GM18519 (cell line): ENCODE data around the gene APOC3.

ENCODE experiments used
- ATAC-seq: cut with Tn5 transposase; IDR thresholded peaks from one replicate; pipeline ENCODE4 v1.9.1; 2021; ENCODE audit warnings: mild to moderate bottlenecking, moderate library complexity; ENCODE audit not compliant: unreplicated experiment, low FRiP score

The APOC3 gene

GRCh38 chr11:116843661-116844060, 14.0 kb downstream of the APOC3 start:
- no peak for ATAC-seq

GRCh38 chr11:116844722-116845121, 15.0 kb downstream of the APOC3 start:
- no peak for ATAC-seq

DNA sequence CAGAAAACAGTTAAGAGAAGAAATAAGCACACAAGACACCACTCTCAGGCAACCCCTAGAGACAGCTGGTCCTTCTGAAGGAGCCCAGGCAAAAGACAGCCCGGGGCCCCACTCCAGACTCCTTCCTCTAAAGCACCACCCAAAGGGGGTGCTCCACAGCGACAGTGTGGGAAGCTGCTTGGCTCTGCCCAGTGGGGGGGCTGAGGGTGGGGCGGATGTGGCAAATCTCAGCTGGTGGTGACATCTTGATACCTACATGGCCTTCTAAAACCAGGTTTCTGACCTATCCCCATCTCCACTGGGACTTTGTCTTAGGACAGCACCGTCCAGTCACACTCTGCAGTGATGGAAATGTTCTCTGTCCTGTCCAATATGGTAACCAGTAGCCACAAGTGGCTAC, 17.9 kb downstream of the APOC3 start:
- ATAC-seq = no peak

DNA sequence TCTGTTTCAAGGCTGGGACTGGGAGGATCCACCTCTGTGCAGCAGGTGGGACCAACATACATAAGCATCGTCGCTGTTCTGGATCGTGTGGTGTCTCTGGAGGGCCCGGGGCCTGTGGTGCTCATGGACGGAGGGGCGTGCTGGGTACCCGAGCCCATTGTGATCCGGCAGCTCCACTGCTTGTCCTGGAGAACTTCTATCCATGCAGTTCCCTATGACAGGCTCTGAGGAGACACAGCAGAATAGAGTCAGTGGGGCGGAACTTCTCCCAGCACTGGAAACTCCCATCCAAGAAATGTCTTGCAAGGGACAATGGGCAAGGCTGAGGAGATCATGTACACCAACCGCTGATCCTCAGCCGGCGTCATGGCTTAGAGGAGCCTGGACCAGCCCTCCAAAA, 19.4 kb downstream of the APOC3 start:
- ATAC-seq = no peak

- ATAC-seq = no peak
These were observed 19.8 kb downstream of the APOC3 start for GRCh38 chr11:116849486-116849885.

GRCh38 chr11:116851626-116852025, 21.9 kb downstream of the APOC3 start:
- no peak for ATAC-seq

- no peak for ATAC-seq
These were observed 22.7 kb downstream of the APOC3 start for GRCh38 chr11:116852261-116853031.

DNA sequence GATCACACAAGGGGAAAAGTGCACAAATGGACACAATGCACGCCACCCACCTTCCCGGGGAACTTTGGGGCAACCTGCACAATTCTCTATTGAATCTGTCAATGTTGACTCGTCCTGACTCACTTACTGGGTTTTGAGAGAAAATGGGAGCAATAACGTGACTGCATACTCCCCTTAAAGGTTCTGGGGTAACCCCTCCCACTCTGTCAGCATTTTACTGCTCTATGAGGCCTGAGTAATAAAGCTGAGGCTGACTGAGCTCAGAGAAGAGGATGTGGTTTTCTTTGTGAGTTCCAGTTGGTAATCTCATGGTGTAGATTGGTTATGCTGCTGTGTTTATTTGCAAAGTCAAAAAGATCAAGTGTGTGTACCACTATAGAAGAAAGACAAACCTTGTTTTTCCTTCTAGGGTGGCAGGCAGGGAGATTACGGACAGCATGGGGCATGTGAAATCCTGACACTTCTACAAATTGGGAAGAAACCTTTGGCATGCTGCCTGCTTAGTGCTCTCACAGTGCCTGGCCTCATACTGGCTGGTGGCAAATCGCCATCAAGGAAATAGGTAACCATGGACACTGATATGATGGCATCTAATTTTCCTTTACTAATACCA, 23.9 kb downstream of the APOC3 start:
- ATAC-seq = peak; percentile 93

DNA sequence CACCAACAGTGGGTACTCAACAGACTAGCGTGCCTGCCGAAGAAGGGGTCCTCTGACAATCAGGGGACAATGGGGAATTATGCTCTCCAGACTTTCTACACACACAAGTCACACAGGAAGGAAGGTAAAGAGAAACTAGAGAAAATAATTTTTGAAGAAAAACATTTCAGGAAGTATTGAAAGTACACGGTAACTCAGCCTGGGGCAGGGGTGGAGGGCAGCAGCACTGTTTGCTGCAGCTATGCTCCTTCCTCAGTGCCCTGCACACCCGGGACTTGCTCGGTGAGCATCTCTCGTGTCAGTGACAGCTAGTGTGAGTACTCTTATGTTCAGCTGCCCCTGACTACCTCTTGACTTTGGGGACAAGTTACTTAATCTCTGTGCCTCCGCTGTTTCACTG, 25.7 kb downstream of the APOC3 start:
- ATAC-seq = no peak

DNA sequence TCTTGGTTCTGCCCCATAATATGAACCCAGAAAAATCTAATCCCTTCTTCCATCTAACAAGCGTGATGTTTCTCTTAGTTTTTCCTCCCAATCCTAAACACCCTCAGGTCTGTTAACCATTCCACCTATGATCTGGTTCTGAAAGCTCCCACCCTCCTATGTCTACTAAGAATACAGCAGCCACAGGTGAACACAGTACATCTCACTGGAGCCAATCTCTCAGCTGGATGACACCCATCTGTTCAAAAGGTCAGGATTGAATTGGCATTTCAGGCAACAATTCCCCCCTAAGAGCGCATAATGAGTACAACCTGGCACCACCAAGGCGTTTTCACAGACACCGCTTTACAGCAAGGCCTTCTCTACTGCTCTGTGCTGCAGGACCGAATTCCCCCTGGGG, 26.7 kb downstream of the APOC3 start:
- no peak for ATAC-seq

DNA sequence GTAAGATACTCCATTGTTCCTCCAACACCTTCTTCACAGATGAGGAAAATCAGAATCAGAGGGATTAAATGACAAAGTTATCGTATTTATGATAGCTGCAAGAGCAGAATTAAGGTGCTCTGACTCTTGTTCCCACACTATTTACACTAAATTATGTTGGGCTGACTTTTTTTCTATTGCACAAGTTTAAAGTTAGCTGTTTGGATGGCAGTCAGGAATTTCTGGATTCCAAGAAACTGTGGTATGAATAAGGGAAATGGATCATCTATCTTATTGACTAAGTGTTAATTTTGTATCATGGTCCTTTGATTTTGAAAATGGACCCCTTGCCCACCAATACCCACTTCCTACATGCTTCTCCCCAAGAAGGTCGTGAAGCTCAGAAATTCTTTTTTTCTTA, 27.6 kb downstream of the APOC3 start:
- ATAC-seq = no peak

DNA sequence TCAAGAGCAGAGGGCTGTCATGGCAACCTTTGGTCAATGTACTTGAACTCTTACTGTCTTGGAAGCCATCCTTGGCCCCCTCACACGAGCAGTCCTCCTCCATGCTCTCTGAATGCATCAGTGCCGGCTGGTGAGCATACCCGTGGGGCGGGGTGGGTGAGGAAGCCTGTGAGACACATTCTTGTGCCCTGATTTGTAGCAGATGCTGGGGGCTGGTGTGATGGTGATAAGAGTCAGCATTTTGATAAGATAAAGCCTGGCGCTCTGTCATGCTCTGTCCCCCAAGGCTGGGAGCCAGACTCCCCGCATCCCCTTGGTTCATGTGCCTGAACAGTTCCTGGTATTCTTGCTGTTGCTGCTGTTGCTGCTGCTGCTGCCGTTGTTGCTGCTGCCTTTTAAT, 28.2 kb downstream of the APOC3 start:
- ATAC-seq = no peak

DNA sequence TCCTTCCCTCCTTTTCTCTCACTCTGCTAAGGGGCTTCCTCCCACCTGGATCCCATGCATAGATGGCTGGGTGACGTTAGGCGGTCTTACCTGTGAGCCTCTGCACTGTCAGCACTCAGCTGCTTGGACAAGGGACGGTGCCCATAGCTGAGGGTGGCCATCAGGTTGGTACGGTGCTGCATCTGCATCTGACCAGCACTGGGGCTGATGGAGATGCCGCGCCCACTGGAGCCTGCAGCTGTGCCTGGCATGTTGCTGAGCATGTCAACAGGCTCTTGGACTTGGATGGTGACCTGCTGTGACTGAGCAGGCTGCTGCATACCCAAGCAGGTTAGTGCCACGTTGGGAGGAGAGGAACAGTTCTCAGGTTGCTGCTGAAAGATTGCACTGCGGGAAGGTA, 29.5 kb downstream of the APOC3 start:
- no peak for ATAC-seq

- no peak for ATAC-seq
These were observed 30.6 kb downstream of the APOC3 start for GRCh38 chr11:116860303-116860702.

- ATAC-seq = no peak
These were observed 31.8 kb downstream of the APOC3 start for GRCh38 chr11:116861539-116861938.

GRCh38 chr11:116862185-116862584, 32.5 kb downstream of the APOC3 start:
- ATAC-seq = no peak

DNA sequence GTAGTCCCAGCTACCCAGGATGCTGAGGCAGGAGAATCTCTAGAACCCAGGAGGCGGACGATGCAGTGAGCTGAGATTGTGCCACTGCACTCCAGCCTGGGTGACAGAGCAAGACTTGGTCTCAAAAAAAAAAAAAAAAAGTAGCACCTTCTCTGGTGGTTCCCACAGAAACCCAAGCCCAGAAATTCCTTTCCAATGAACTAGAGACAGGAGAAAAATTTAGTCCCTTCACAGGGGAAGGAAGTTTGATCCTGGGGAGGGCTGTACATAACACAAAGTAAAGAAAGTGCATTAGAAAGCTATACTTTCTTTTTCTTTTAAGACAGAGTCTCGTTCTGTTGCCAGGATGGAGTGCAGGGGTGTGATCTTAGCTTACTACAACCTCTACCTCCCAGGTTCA, 33.2 kb downstream of the APOC3 start:
- no peak for ATAC-seq

- ATAC-seq = no peak
These were observed 34.8 kb downstream of the APOC3 start for GRCh38 chr11:116864531-116864930.

GRCh38 chr11:116865696-116866095, 36.0 kb downstream of the APOC3 start:
- ATAC-seq = no peak

GRCh38 chr11:116866804-116867455, 37.2 kb downstream of the APOC3 start:
- ATAC-seq = no peak

GRCh38 chr11:116867619-116868018, 37.9 kb downstream of the APOC3 start:
- no peak for ATAC-seq

- ATAC-seq = no peak
These were observed 38.4 kb downstream of the APOC3 start for GRCh38 chr11:116868066-116868465.
